Eye (tissue), 1 donor: Measurements from ENCODE around the gene CSF1R.
A peak's percentile ranks its signal among the peaks of the same experiment; 100 is the strongest.

ENCODE experiments used
- DNase-seq: peaks from one replicate; pipeline ENCODE4 v3.0.0-alpha.2; 2015

CSF1R gene

GRCh38 chr5:150069672-150070627 is 16.4 kb downstream of the CSF1R start:
- DNase-seq: no peak

GRCh38 chr5:150068961-150069645 is 17.3 kb downstream of the CSF1R start:
- no peak for DNase-seq

- DNase-seq: no peak
These were observed 17.9 kb downstream of the CSF1R start for GRCh38 chr5:150068472-150068871.

GRCh38 chr5:150068071-150068470 is 18.3 kb downstream of the CSF1R start:
- no peak for DNase-seq

- no peak for DNase-seq
These were observed 18.9 kb downstream of the CSF1R start for GRCh38 chr5:150067405-150067960.

GRCh38 chr5:150066901-150067396 is 19.4 kb downstream of the CSF1R start:
- no peak for DNase-seq

GRCh38 chr5:150066436-150066835 is 19.9 kb downstream of the CSF1R start:
- DNase-seq: no peak

GRCh38 chr5:150065886-150066285 is 20.5 kb downstream of the CSF1R start:
- DNase-seq: no peak

GRCh38 chr5:150065346-150065745 is 21.0 kb downstream of the CSF1R start:
- no peak for DNase-seq

- no peak for DNase-seq
These were observed 21.6 kb downstream of the CSF1R start for GRCh38 chr5:150064681-150065220.

GRCh38 chr5:150063638-150064037 is 22.7 kb downstream of the CSF1R start:
- DNase-seq: no peak

GRCh38 chr5:150062216-150062922 is 24.0 kb downstream of the CSF1R start:
- DNase-seq: no peak

- DNase-seq: no peak
These were observed 24.8 kb downstream of the CSF1R start for GRCh38 chr5:150061538-150061995.

- DNase-seq: no peak
These were observed 25.9 kb downstream of the CSF1R start for GRCh38 chr5:150060471-150060870.

GRCh38 chr5:150059623-150060022 is 26.7 kb downstream of the CSF1R start:
- no peak for DNase-seq

GRCh38 chr5:150058480-150059126 is 27.8 kb downstream of the CSF1R start:
- no peak for DNase-seq

GRCh38 chr5:150057996-150058395 is 28.4 kb downstream of the CSF1R start:
- DNase-seq: peak; percentile 21

GRCh38 chr5:150057511-150057910 is 28.8 kb downstream of the CSF1R start:
- no peak for DNase-seq

GRCh38 chr5:150057052-150057451 is 29.3 kb downstream of the CSF1R start:
- DNase-seq: no peak

GRCh38 chr5:150056075-150056443 is 30.3 kb downstream of the CSF1R start:
- no peak for DNase-seq

GRCh38 chr5:150055326-150056074 is 30.9 kb downstream of the CSF1R start:
- no peak for DNase-seq
